ENCODE measurements around the gene PRMT1. TPM values are rescaled to one million over a fixed set of nuclear protein-coding genes. Genes with fewer than 3 reads are reported as not detected.

Gene PRMT1
- total RNA-seq, 1 experiment from 2014 or later = 527 TPM

- TF ChIP-seq AFF4 (CRISPR knock-in tag; IDR thresholded peaks at IDR 0.05; ENCODE audit: borderline replicate concordance) (no peak), ATF3 (CRISPR knock-in tag; conservative IDR thresholded peaks at IDR 0.05) (0 out of 2 replicates have a peak, but pooled peaks have one; percentile 50), ZNF138 (CRISPR knock-in tag; conservative IDR thresholded peaks at IDR 0.05) (no peak), OVOL2 (CRISPR knock-in tag; IDR thresholded peaks at IDR 0.05; ENCODE audit: borderline replicate concordance) (no peak), MAX (CRISPR knock-in tag; IDR thresholded peaks at IDR 0.05) (peak; percentile 71; the same call in 1 of the 2 replicates), SP1 (CRISPR knock-in tag; conservative IDR thresholded peaks at IDR 0.05) (peak; percentile 59), TEAD1 (CRISPR knock-in tag; IDR thresholded peaks at IDR 0.05) (peak; percentile 66; the same call in 1 of the 2 replicates), AR (CRISPR knock-in tag; IDR thresholded peaks at IDR 0.05) (no peak), NFE2L1 (CRISPR knock-in tag; IDR thresholded peaks at IDR 0.05) (no peak), ZNF263 (CRISPR knock-in tag; IDR thresholded peaks at IDR 0.05; ENCODE audit: low read depth) (no peak), CREM (CRISPR knock-in tag; IDR thresholded peaks at IDR 0.05) (peak; percentile 23; the same call in 1 of the 2 replicates), ESRRA (CRISPR knock-in tag; IDR thresholded peaks at IDR 0.05; ENCODE audit: borderline replicate concordance) (no peak), PRRX2 (CRISPR knock-in tag; IDR thresholded peaks at IDR 0.05) (no peak), CREB1 (CRISPR knock-in tag; IDR thresholded peaks at IDR 0.05) (no peak), CDX4 (CRISPR knock-in tag; IDR thresholded peaks at IDR 0.05; ENCODE audit: borderline replicate concordance) (no peak), STAT6 (CRISPR knock-in tag; conservative IDR thresholded peaks at IDR 0.05; ENCODE audit: low read depth) (no peak), ZNF532 (CRISPR knock-in tag; IDR thresholded peaks at IDR 0.05; ENCODE audit: borderline replicate concordance) (no peak), ZNF232 (CRISPR knock-in tag; IDR thresholded peaks at IDR 0.05) (no peak), PREB (CRISPR knock-in tag; IDR thresholded peaks at IDR 0.05; ENCODE audit: borderline replicate concordance) (no peak), ZNF423 (CRISPR knock-in tag; IDR thresholded peaks at IDR 0.05) (no peak)
These were observed 36.8 kb upstream of the PRMT1 start, which contains the start of gene RRAS (continued) for GRCh38 chr19:49640113-49640898.

All from WTC11 (cell line).